Fibroblast of lung (primary cell): ENCODE measurements around the gene CSF2RB. TPM values are rescaled to one million over a fixed set of nuclear protein-coding genes. Genes with fewer than 3 reads are reported as not detected.

Source experiments
- DNase-seq, 2 donors: peaks; one replicate each; pipeline versions ENCODE4 v3.0.0 to v3.0.0-alpha.2; 2010; ENCODE audit warnings: low read depth in 2 of 2
- H2AFZ ChIP-seq: 2 replicates; pipeline ENCODE4 v1.5.1; 2012; ENCODE audit warnings: low read length, control low read depth, inconsistent platforms
- H3K27ac ChIP-seq: 2 replicates; pipeline ENCODE4 v1.5.1; 2011; ENCODE audit warnings: low read length, control low read depth; ENCODE audit not compliant: insufficient read depth
- H3K27me3 ChIP-seq: 2 replicates; pipeline ENCODE4 v1.5.1; 2011; ENCODE audit warnings: mild to moderate bottlenecking, low read length; ENCODE audit not compliant: control insufficient read depth, insufficient read depth
- H3K36me3 ChIP-seq: 2 replicates; pipeline ENCODE4 v1.5.1; 2011; ENCODE audit warnings: low read length; ENCODE audit not compliant: control insufficient read depth, insufficient read depth
- H3K4me1 ChIP-seq: 2 replicates; pipeline ENCODE4 v1.5.1; 2011; ENCODE audit warnings: low read length; ENCODE audit not compliant: control insufficient read depth, insufficient read depth; ENCODE audit errors: extremely low read depth
- H3K4me2 ChIP-seq: 2 replicates; pipeline ENCODE4 v1.5.1; 2011; ENCODE audit warnings: low read length, control low read depth; ENCODE audit not compliant: insufficient read depth; ENCODE audit errors: extremely low read depth
- H3K4me3 ChIP-seq, 4 experiments: fragments of 200-600 bp in 1 of 4; sonication (generic) in 1 of 4; replicated peaks in 1 of 4; 2 replicates each; pipeline ENCODE4 v1.5.1; 2011 to 2016; ENCODE audit warnings: low read length in 4 of 4, low read depth in 3 of 4, mild to moderate bottlenecking in 3 of 4, control low read depth in 2 of 4, inconsistent platforms in 1 of 4, mixed read lengths in 1 of 4; ENCODE audit not compliant: insufficient read depth in 1 of 4; ENCODE audit errors: control extremely low read depth in 1 of 4
- H3K79me2 ChIP-seq: 2 replicates; pipeline ENCODE4 v1.5.1; 2012; ENCODE audit warnings: mild to moderate bottlenecking, low read length, inconsistent platforms; ENCODE audit not compliant: control insufficient read depth, insufficient read depth
- H3K9ac ChIP-seq: 2 replicates; pipeline ENCODE4 v1.5.1; 2011; ENCODE audit warnings: mild to moderate bottlenecking, low read length, control low read depth; ENCODE audit not compliant: insufficient read depth
- H3K9me3 ChIP-seq: 2 replicates; pipeline ENCODE4 v1.5.1; 2012; ENCODE audit warnings: low read depth, low read length; ENCODE audit not compliant: control insufficient read depth, insufficient read depth
- H4K20me1 ChIP-seq: 2 replicates; pipeline ENCODE4 v1.5.1; 2011; ENCODE audit warnings: low read length; ENCODE audit not compliant: control insufficient read depth, insufficient read depth; ENCODE audit errors: extremely low read depth
- CTCF ChIP-seq, 2 donors: IDR thresholded peaks in 1 of 2; conservative IDR thresholded peaks in 1 of 2; 1 replicate in 1 of 2; 2 replicates in 1 of 2; pipeline ENCODE4 v1.5.1; 2011 to 2012; ENCODE audit warnings: low read length in 2 of 2, control low read depth in 1 of 2, inconsistent platforms in 1 of 2, low read depth in 1 of 2, mild to moderate bottlenecking in 1 of 2
- EZH2 ChIP-seq: IDR thresholded peaks from 2 replicates; pipeline ENCODE4 v1.5.1; 2012; ENCODE audit warnings: low read length, control low read depth, mild to moderate bottlenecking; ENCODE audit errors: missing control alignments
- polyA plus RNA-seq, 2 donors: library from polyadenylated mRNA; depleted of rRNA in 1 of 2; stranded (reverse) in 1 of 2; unstranded in 1 of 2; fragments of >200 nt; gene quantifications; 2 replicates each; pipeline ENCODE4 v1.2.1, GENCODE V29; 2011 to 2012; ENCODE audit warnings: missing spikeins in 1 of 2
- total RNA-seq: library from RNA; depleted of rRNA; stranded (reverse); fragments of >200 nt; gene quantifications from 2 replicates; pipeline ENCODE4 v1.2.1, GENCODE V29; 2014

Gene CSF2RB
- total and polyA plus RNA-seq, 2 donors (not counting 1 experiment from before 2014, with no cell fraction given) = not detected

- Histone ChIP-seq H3K79me2 (no peaks in the 10 kb centered on the region), H3K9ac (no peak overlapping the region), H3K4me3 (no peak overlapping the region), H4K20me1 (no peaks in the 10 kb centered on the region), H3K9me3 (no peaks in the 10 kb centered on the region), H3K36me3 (no peaks in the 10 kb centered on the region), H3K27me3 (no peaks in the 10 kb centered on the region), H3K27ac (no peak overlapping the region), H3K4me1 (no peaks in the 10 kb centered on the region), H2AFZ (no peak overlapping the region), H3K4me2 (no peak overlapping the region)
- TF ChIP-seq CTCF (conservative IDR thresholded peaks at IDR 0.05 in 1 of 2, IDR thresholded peaks at IDR 0.05 in 1 of 2; ENCODE audit: low read depth in 1 of 2, low read length in 2 of 2) = no peak
- no peak for TF ChIP-seq EZH2
- no peak for DNase-seq
These were observed 21.2 kb downstream of the CSF2RB start for GRCh38 chr22:36934418-36935312.

- H3K9ac ChIP-seq = no peak overlapping the region
- TF ChIP-seq EZH2 (no peak), CTCF (conservative IDR thresholded peaks at IDR 0.05 in 1 of 2, IDR thresholded peaks at IDR 0.05 in 1 of 2; ENCODE audit: low read depth in 1 of 2, low read length in 2 of 2) (no peak)
These were observed 21.8 kb downstream of the CSF2RB start for GRCh38 chr22:36935313-36935610.

GRCh38 chr22:36935694-36936093, 22.3 kb downstream of the CSF2RB start:
- Histone ChIP-seq H3K4me1 (no peaks in the 10 kb centered on the region), H3K79me2 (no peaks in the 10 kb centered on the region), H3K36me3 (no peaks in the 10 kb centered on the region), H4K20me1 (no peaks in the 10 kb centered on the region), H3K27me3 (no peaks in the 10 kb centered on the region), H3K9me3 (no peaks in the 10 kb centered on the region), H2AFZ (no peak overlapping the region), H3K27ac (no peak overlapping the region), H3K9ac (no peak overlapping the region), H3K4me3 (no peak overlapping the region), H3K4me2 (no peak overlapping the region)
- TF ChIP-seq CTCF (conservative IDR thresholded peaks at IDR 0.05 in 1 of 2, IDR thresholded peaks at IDR 0.05 in 1 of 2; ENCODE audit: low read depth in 1 of 2, low read length in 2 of 2) = no peak
- no peak for TF ChIP-seq EZH2
- DNase-seq = no peak

More at GRCh38 chr22:36935313-36935610, 21.8 kb downstream of the CSF2RB start:
- H3K27ac ChIP-seq = no peak overlapping the region
- no peak overlapping the region for H2AFZ ChIP-seq
- no peaks in the 10 kb centered on the region for H4K20me1 ChIP-seq
- no peaks in the 10 kb centered on the region for H3K4me1 ChIP-seq
- H3K4me3 ChIP-seq = no peak overlapping the region
- no peaks in the 10 kb centered on the region for H3K36me3 ChIP-seq
- no peak for DNase-seq
- no peak overlapping the region for H3K4me2 ChIP-seq
- H3K79me2 ChIP-seq = no peaks in the 10 kb centered on the region
- H3K27me3 ChIP-seq = no peaks in the 10 kb centered on the region
- H3K9me3 ChIP-seq = no peaks in the 10 kb centered on the region
